LNCAP (cell line): ENCODE results near the gene KRT20.

ENCODE experiments used
- TF ChIP-seq, protein P1 (sequence below): fragments of 450-650 bp; IDR thresholded peaks from 2 replicates; pipeline ENCODE4 v1.5.1; 2017; ENCODE audit warnings: mild to moderate bottlenecking

Gene KRT20

DNA sequence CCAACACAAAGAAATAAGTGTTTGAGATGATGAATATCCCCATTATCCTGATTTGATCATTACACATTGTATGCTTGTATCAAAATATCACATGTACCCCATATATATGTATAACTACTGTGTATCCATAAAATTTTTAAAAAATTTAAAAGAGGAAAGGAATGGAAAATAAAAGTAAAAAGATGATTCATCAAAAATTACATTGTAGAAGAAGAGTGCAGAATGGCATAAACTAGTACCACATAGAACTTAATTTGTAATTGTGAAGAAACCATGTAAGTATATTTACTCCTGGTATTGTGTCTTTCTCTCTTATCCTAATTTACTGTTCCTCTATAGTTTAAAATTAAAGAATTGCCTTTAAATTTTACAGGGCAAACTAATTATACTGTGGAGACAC lies 51.2 kb downstream of the KRT20 start:
- TF ChIP-seq, protein P1, sequence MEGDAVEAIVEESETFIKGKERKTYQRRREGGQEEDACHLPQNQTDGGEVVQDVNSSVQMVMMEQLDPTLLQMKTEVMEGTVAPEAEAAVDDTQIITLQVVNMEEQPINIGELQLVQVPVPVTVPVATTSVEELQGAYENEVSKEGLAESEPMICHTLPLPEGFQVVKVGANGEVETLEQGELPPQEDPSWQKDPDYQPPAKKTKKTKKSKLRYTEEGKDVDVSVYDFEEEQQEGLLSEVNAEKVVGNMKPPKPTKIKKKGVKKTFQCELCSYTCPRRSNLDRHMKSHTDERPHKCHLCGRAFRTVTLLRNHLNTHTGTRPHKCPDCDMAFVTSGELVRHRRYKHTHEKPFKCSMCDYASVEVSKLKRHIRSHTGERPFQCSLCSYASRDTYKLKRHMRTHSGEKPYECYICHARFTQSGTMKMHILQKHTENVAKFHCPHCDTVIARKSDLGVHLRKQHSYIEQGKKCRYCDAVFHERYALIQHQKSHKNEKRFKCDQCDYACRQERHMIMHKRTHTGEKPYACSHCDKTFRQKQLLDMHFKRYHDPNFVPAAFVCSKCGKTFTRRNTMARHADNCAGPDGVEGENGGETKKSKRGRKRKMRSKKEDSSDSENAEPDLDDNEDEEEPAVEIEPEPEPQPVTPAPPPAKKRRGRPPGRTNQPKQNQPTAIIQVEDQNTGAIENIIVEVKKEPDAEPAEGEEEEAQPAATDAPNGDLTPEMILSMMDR, result no peak

DNA sequence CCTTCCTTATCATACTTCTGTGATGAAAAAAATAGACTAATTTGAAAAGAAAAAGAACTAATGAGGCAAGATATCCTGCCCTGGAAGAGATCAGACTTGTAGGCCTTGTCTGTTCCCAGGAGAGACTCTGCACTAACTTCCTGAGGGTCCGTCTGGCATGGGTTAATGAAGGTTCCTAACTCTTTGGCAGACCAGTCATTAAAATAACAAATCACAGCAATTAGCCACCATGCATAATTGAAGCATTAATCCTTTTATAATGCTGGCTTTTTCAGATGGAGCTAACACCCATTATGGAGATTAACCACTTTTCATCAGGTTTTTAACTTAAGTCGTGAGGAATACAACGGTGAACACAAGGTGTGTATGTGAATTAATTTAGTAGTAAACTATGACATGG lies 52.2 kb downstream of the KRT20 start:
- TF ChIP-seq, protein P1, result no peak

DNA sequence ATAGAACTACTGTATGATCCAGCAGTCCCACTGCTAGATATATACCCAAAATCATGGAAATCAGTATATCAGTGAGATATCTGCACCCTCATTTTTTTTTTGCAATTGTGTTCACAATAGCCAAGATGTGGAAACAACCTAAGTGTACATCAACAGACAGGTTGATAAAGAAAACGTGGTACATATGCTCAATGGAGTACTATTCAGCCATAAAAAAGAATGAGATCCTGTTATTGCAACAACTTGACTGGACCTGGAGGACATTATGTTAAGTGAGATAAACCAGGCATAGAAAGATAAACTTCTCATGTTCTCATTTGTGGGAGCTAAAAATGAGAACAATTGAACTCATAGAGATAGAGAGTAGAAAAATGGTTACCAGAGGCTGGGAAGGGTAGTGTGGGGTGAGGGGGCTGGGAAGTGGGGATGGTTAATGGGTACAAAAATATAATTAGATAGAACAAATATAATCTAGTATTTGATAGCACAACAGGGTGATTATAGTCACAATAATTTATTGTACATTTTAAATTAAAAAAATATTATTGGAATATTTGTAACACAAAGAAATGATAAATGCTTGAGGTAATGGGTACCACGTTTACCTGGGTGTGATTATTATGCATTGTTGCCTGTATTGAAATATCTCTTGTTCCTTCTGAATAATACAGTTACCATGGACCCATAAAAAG lies 54.8 kb downstream of the KRT20 start:
- TF ChIP-seq, protein P1, result no peak

DNA sequence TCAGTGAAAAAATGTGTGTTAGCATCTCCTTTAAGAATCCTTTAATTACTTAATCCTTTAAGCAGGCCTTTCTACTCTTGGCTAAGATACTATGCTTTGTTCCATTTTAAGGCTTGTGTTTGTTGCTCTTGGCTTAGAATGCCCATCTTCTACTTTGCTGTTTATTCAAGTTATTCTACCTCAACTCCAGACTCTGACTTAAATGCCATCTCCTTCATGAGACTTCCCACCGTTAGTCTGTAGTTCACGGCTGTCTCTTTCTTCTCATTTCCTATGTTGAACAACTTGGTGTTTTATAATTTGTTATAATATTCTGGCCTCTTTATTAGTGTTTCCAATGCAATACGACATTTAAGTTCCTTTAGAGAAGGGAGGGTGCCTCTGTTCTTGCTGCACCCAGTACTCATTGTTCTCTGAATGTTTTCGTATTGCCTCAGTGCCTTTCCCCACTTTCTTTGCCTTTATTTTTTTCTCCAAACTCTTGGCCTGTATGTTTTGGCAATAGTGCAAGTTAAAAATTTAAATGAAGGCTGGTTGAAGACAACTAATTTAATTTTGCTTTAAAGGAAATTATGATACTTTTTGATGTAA lies 56.5 kb downstream of the KRT20 start:
- TF ChIP-seq, protein P1, result no peak

DNA sequence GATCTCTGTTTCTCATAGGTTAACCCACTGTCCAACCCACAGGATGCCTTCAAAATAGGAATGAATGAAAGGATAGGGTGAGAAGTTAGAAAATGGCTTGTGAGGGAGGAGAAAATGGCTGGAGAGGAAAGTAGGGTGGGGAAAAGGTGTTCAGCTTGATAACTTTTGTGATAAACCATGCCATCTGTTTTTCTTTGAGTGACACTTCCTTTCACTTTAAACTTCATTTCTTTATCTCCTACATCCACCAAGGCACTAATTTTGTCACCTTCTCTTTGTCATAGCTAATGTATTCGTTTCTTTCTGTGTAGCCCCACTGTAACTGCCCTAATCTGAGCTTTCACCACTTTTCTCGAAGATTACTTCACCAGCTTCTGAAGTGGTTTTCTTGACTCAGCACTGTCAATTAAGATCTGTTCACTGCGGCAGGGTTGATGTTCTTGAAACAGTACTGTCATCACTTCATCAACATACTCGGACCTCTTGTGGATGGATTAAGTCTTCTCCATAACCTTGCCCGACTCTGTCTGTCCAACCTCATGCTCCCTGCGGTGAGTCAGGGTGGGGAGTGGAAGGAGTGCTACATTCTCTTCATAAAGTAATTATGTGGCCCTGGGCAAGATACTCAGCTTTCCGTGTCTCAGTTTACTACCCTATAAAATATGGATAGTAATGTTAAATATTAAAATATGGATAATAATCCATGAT lies 57.1 kb downstream of the KRT20 start:
- TF ChIP-seq, protein P1, result no peak
